Keratinocyte (primary cell): Measurements from ENCODE around the gene MBD3L3. TPM values are rescaled to one million over a fixed set of nuclear protein-coding genes. Genes with fewer than 3 reads are reported as not detected.
"Not testable (repeated sequence)": the region's sequence is repeated elsewhere in the genome, so short reads cannot be mapped to it uniquely, and the experiment has no call there.

ENCODE experiments used
- DNase-seq: peaks from one replicate; pipeline ENCODE4 v3.0.0-alpha.2; 2011; ENCODE audit warnings: low read depth, missing footprints, low spot score
- FAIRE-seq: peaks from 2 replicates; lab custom pipeline; 2011; peaks lifted over from hg19 to GRCh38; lab: Jason Lieb, UNC
- H2AFZ ChIP-seq: 2 replicates; pipeline ENCODE4 v1.6.0; 2012; ENCODE audit warnings: low read length, control low read depth, inconsistent platforms; ENCODE audit not compliant: control insufficient read depth
- H3K27ac ChIP-seq: 2 replicates; pipeline ENCODE4 v1.5.1; 2011; ENCODE audit warnings: low read length; ENCODE audit not compliant: control insufficient read depth, insufficient read depth
- H3K27me3 ChIP-seq: 3 replicates; pipeline ENCODE4 v1.6.0; 2011; ENCODE audit warnings: low read length; ENCODE audit not compliant: control insufficient read depth, insufficient read depth; ENCODE audit errors: extremely low read depth
- H3K36me3 ChIP-seq, 2 experiments: 2 replicates in 1 of 2; 3 replicates in 1 of 2; pipeline ENCODE4 v1.5.1; 2011; ENCODE audit warnings: low read length in 2 of 2, mild to moderate bottlenecking in 1 of 2; ENCODE audit not compliant: control insufficient read depth in 2 of 2, insufficient read depth in 2 of 2; ENCODE audit errors: extremely low read depth in 1 of 2
- H3K4me1 ChIP-seq: 3 replicates; pipeline ENCODE4 v1.5.1; 2011; ENCODE audit warnings: low read length; ENCODE audit not compliant: control insufficient read depth, insufficient read depth; ENCODE audit errors: extremely low read depth
- H3K4me2 ChIP-seq: 3 replicates; pipeline ENCODE4 v1.6.0; 2011; ENCODE audit warnings: low read depth, low read length; ENCODE audit not compliant: control insufficient read depth, insufficient read depth; ENCODE audit errors: extremely low read depth
- H3K4me3 ChIP-seq, 3 experiments: fragments of 200-600 bp in 1 of 3; sonication (generic) in 1 of 3; 2 replicates in 2 of 3; 3 replicates in 1 of 3; pipeline ENCODE4 v1.5.1; 2011 to 2016; ENCODE audit warnings: low read length in 3 of 3, mild to moderate bottlenecking in 3 of 3, control low read depth in 2 of 3, inconsistent platforms in 1 of 3, low read depth in 1 of 3, mixed read lengths in 1 of 3, mixed run types in 1 of 3, moderate library complexity in 1 of 3; ENCODE audit not compliant: control insufficient read depth in 2 of 3, insufficient read depth in 2 of 3; ENCODE audit errors: extremely low read depth in 1 of 3
- H3K79me2 ChIP-seq: 2 replicates; pipeline ENCODE4 v1.6.0; 2012; ENCODE audit warnings: low read length; ENCODE audit not compliant: control insufficient read depth, insufficient read depth
- H3K9ac ChIP-seq: 3 replicates; pipeline ENCODE4 v1.6.0; 2011; ENCODE audit warnings: low read length; ENCODE audit not compliant: control insufficient read depth, insufficient read depth; ENCODE audit errors: extremely low read depth
- H3K9me1 ChIP-seq: 3 replicates; pipeline ENCODE4 v1.6.0; 2011; ENCODE audit warnings: low read length; ENCODE audit not compliant: control insufficient read depth, insufficient read depth; ENCODE audit errors: extremely low read depth
- H3K9me3 ChIP-seq: 2 replicates; pipeline ENCODE4 v1.5.1; 2012; ENCODE audit warnings: low read depth, low read length; ENCODE audit not compliant: control insufficient read depth
- H4K20me1 ChIP-seq: 3 replicates; pipeline ENCODE4 v1.6.0; 2011; ENCODE audit warnings: low read length; ENCODE audit not compliant: control insufficient read depth, insufficient read depth; ENCODE audit errors: extremely low read depth
- dilution Hi-C: fragments of 300-500 bp; cut with MboI; formaldehyde crosslinking; loops from one replicate; pipeline ENCODE4 v1.7.0; 2020; ENCODE audit warnings: low sequenced_read_pairs; ENCODE audit not compliant: extremely low pct_ligation_motif_present
- polyA plus RNA-seq, 5 experiments: library from polyadenylated mRNA; depleted of rRNA in 3 of 5; stranded (reverse) in 3 of 5; stranded (forward) in 1 of 5; unstranded in 1 of 5; fragments of >200 nt; gene quantifications; 1 replicate in 1 of 5; 2 replicates in 3 of 5; 3 replicates in 1 of 5; pipeline versions ENCODE4 v1.2.1 to v1.2.3, GENCODE V29; 2011 to 2012; ENCODE audit warnings: missing spikeins in 2 of 5, low read depth in 1 of 5, low replicate concordance in 1 of 5

The MBD3L3 gene
- polyA plus RNA-seq, 1 donor (not counting 4 experiments of a cell fraction or from before 2014, with no cell fraction given): not detected

GRCh38 chr19:7040079-7040478, 18.4 kb downstream of the MBD3L3 start, which contains the start of gene MBD3L4:
Gene MBD3L4, minus strand, starts transcription at chr19:7040179. Its CDS starts 35 bp downstream, at chr19:7040144.
- H3K9me1 ChIP-seq, H3K4me3 ChIP-seq, H3K4me2 ChIP-seq, H3K27ac ChIP-seq, dilution Hi-C loops, FAIRE-seq, H2AFZ ChIP-seq, H3K27me3 ChIP-seq, DNase-seq, H3K79me2 ChIP-seq, H4K20me1 ChIP-seq, H3K9me3 ChIP-seq, H3K9ac ChIP-seq, H3K36me3 ChIP-seq, H3K4me1 ChIP-seq: not testable (repeated sequence)

- dilution Hi-C loops: not testable (repeated sequence)
Observed at GRCh38 chr19:7030278-7030677, 28.2 kb downstream of the MBD3L3 start, which contains the start of gene MBD3L5. Gene MBD3L5, plus strand, starts transcription at chr19:7030578. Its CDS starts 34 bp downstream, at chr19:7030612.

GRCh38 chr19:7028790-7029189, 29.7 kb downstream of the MBD3L3 start:
- H3K4me3 ChIP-seq, FAIRE-seq, H3K9me1 ChIP-seq, H3K4me2 ChIP-seq, H3K9me3 ChIP-seq, dilution Hi-C loops, H3K9ac ChIP-seq, H3K4me1 ChIP-seq, H4K20me1 ChIP-seq, H3K27me3 ChIP-seq, H3K27ac ChIP-seq, H3K36me3 ChIP-seq, H3K79me2 ChIP-seq, DNase-seq, H2AFZ ChIP-seq: not testable (repeated sequence)

More at GRCh38 chr19:7030278-7030677, 28.2 kb downstream of the MBD3L3 start, which contains the start of gene MBD3L5:
- H4K20me1 ChIP-seq, H3K9me3 ChIP-seq, DNase-seq, H3K27ac ChIP-seq, FAIRE-seq, H3K27me3 ChIP-seq, H3K36me3 ChIP-seq, H2AFZ ChIP-seq, H3K4me1 ChIP-seq, H3K4me2 ChIP-seq, H3K9ac ChIP-seq, H3K79me2 ChIP-seq, H3K4me3 ChIP-seq, H3K9me1 ChIP-seq: not testable (repeated sequence)

- dilution Hi-C loops, H3K4me3 ChIP-seq, H3K9ac ChIP-seq, H3K36me3 ChIP-seq, H3K9me3 ChIP-seq, H3K79me2 ChIP-seq, H3K9me1 ChIP-seq, H3K27ac ChIP-seq, H3K27me3 ChIP-seq, FAIRE-seq, DNase-seq, H3K4me2 ChIP-seq, H2AFZ ChIP-seq, H3K4me1 ChIP-seq, H4K20me1 ChIP-seq: not testable (repeated sequence)
Observed at GRCh38 chr19:7021331-7021730, 37.1 kb downstream of the MBD3L3 start, which contains the start of gene MBD3L2B. Gene MBD3L2B, minus strand, starts transcription at chr19:7021431. Its CDS starts 34 bp downstream, at chr19:7021397.
